ENCODE measurements around the gene SLC34A2. TPM values are rescaled to one million over a fixed set of nuclear protein-coding genes. Genes with fewer than 3 reads are reported as not detected.
A peak's percentile ranks its signal among the peaks of the same experiment; 100 is the strongest.

Gene SLC34A2
- total RNA-seq, 6 experiments from 2014 or later, result 0.39 to 0.98 (median 0.79) TPM

DNA sequence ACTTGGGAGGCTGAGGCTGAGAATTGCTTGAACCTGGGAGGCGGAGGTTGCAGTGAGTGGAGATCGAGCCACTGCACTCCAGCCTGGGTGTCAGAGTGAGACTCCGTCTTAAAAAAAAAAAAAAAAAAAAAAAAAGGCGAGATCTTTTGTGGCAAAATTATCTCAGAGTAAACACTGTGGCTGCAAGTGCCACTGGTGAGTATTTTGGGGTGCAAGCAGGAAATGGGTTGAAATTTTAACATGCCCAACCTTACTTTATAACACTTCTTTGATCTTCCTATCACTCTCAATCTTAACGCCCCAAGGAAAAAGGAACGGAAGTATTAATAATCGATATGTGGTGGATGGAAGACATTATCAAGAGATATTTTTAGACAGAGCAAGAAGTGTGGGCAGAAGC lies 32.1 kb downstream of the SLC34A2 start:
- no peaks in the 10 kb centered on the region for H3K36me3 ChIP-seq
- intact Hi-C loops (cut with DNase I), result no loop called here
- no peak overlapping the region for H3K27ac ChIP-seq
- H3K9me3 ChIP-seq, result no peaks in the 10 kb centered on the region
- DNase-seq (no peak), ATAC-seq (no peak)
- TF ChIP-seq, protein P1, sequence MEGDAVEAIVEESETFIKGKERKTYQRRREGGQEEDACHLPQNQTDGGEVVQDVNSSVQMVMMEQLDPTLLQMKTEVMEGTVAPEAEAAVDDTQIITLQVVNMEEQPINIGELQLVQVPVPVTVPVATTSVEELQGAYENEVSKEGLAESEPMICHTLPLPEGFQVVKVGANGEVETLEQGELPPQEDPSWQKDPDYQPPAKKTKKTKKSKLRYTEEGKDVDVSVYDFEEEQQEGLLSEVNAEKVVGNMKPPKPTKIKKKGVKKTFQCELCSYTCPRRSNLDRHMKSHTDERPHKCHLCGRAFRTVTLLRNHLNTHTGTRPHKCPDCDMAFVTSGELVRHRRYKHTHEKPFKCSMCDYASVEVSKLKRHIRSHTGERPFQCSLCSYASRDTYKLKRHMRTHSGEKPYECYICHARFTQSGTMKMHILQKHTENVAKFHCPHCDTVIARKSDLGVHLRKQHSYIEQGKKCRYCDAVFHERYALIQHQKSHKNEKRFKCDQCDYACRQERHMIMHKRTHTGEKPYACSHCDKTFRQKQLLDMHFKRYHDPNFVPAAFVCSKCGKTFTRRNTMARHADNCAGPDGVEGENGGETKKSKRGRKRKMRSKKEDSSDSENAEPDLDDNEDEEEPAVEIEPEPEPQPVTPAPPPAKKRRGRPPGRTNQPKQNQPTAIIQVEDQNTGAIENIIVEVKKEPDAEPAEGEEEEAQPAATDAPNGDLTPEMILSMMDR (IDR thresholded peaks at IDR 0.05), result no peak
- no peak for TF ChIP-seq POLR2A (IDR thresholded peaks at IDR 0.05)
- no peaks in the 10 kb centered on the region for H3K27me3 ChIP-seq
- no peak overlapping the region for H3K4me3 ChIP-seq
- WGBS (ENCODE audit: insufficient coverage, low coverage, low lambda C conversion rate, missing lambda C conversion rate), result 78% methylated on average over 5 of the region's 7 CpGs
- H3K4me1 ChIP-seq, result no peaks in the 10 kb centered on the region

DNA sequence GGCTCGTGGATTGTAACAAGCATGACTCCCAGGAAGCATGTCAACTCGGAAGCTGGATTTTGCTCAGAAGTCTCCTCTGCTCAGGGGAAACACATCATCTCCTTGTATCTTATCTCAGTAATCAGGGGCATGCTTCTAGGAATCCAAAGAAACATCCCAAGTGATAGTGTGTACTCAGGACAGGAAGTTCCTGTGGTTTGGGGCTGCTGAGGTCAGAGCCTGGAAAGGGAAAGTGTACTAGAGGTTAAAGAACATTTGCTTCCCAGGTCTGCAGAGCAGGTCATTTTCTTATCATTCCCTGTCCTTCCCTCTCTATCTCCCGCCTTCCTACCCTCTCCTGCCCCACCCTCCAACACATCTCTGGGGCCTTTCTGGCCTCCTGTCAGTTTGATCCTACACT lies 38.8 kb downstream of the SLC34A2 start:
- no peak for DNase-seq
- ATAC-seq, result peak in 3 of 4 donors; percentile 35 to 44 (median 37)
- Histone ChIP-seq H3K27me3 (no peaks in the 10 kb centered on the region), H3K9me3 (no peaks in the 10 kb centered on the region), H3K4me3 (no peak overlapping the region), H3K27ac (no peak overlapping the region), H3K36me3 (no peaks in the 10 kb centered on the region), H3K4me1 (no peaks in the 10 kb centered on the region)
- 28% methylated on average over 3 of the region's 3 CpGs for WGBS (ENCODE audit: insufficient coverage, low coverage, low lambda C conversion rate, missing lambda C conversion rate)
- TF ChIP-seq, protein P1 (IDR thresholded peaks at IDR 0.05), result no peak
- no peak for TF ChIP-seq POLR2A (IDR thresholded peaks at IDR 0.05)
- intact Hi-C loops (cut with DNase I), result no loop called here

DNA sequence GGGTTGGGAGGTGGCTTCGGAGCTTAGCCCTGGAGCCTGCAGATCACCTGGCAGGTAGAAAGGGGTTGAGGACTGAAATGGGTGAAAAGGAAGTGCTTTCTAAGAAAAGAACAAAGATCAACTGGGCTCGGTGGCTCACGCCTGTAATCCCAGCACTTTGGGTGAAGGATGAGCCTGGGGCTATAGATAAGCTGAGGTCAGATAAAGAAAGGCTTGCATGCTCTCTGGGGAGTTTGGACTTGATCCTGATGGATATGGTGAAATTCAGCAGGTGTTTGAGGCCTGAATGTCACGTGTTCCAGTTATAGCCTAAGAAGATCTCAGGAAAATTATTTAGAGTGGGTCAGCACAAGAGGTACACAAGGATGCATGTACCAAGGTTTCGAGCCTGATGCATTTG lies 40.8 kb downstream of the SLC34A2 start:
- DNase-seq (no peak), ATAC-seq (no peak)
- 64% methylated on average over 5 of the region's 5 CpGs for WGBS (ENCODE audit: insufficient coverage, low coverage, low lambda C conversion rate, missing lambda C conversion rate)
- Histone ChIP-seq H3K4me1 (no peaks in the 10 kb centered on the region), H3K4me3 (no peak overlapping the region), H3K36me3 (no peaks in the 10 kb centered on the region), H3K9me3 (no peaks in the 10 kb centered on the region), H3K27ac (no peak overlapping the region), H3K27me3 (no peaks in the 10 kb centered on the region)
- intact Hi-C loops (cut with DNase I), result no loop called here
- no peak for TF ChIP-seq POLR2A (IDR thresholded peaks at IDR 0.05)
- TF ChIP-seq, protein P1 (IDR thresholded peaks at IDR 0.05), result no peak

DNA sequence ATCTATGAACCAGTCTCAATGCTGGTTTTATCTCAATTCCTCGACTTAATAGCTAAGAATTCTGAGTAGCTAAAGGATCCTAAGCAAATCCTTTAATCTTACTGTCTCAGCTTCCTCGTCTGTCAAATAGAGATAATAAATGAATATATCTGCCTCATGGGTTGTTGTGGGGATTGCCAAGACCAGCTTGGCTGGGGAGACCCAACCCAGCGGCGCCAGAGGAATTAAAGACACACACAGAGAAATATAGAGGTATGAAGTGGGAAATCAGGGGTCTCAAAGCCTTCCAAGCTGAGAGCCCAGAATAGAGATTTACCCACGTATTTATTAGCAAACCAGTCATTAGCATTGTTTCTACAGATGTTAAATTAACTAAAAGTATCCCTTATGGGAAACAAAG lies 41.9 kb downstream of the SLC34A2 start:
- 64% methylated on average over 5 of the region's 5 CpGs for WGBS (ENCODE audit: insufficient coverage, low coverage, low lambda C conversion rate, missing lambda C conversion rate)
- ATAC-seq (no peak), DNase-seq (no peak)
- intact Hi-C loops (cut with DNase I), result no loop called here
- Histone ChIP-seq H3K4me3 (no peak overlapping the region), H3K36me3 (no peaks in the 10 kb centered on the region), H3K27ac (no peak overlapping the region), H3K27me3 (no peaks in the 10 kb centered on the region), H3K9me3 (no peaks in the 10 kb centered on the region), H3K4me1 (no peaks in the 10 kb centered on the region)
- TF ChIP-seq POLR2A (IDR thresholded peaks at IDR 0.05), result no peak
- TF ChIP-seq, protein P1 (IDR thresholded peaks at IDR 0.05), result no peak

DNA sequence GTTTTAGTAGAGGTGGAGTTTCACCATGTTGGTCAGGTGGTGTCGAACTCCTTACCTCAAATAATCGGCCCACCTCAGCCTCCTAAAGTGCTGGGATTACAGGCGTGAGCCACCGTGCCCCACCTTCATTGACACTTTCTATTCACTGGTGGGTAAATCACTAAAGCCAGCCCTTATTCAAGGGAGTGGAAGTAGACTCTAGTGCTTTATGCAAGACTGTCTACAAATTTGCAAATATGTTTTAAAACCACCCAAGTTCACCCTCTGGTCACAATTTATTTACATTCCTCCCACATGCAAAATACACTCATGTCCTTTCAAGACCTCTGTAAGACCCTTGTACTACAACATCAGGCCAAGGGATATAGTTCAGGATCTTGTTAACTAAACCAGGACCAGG lies 45.0 kb downstream of the SLC34A2 start:
- H3K4me1 ChIP-seq, result no peaks in the 10 kb centered on the region
- H3K4me3 ChIP-seq, result no peak overlapping the region
- DNase-seq (no peak), ATAC-seq (no peak)
- WGBS (ENCODE audit: insufficient coverage, low coverage, low lambda C conversion rate, missing lambda C conversion rate), result 70% methylated on average over 3 of the region's 4 CpGs
- no peaks in the 10 kb centered on the region for H3K9me3 ChIP-seq
- no peaks in the 10 kb centered on the region for H3K27me3 ChIP-seq
- TF ChIP-seq, protein P1 (IDR thresholded peaks at IDR 0.05), result no peak
- no peak for TF ChIP-seq POLR2A (IDR thresholded peaks at IDR 0.05)
- H3K36me3 ChIP-seq, result no peaks in the 10 kb centered on the region
- no peak overlapping the region for H3K27ac ChIP-seq
- intact Hi-C loops (cut with DNase I), result no loop called here
